SK-N-MC (cell line): Measurements from ENCODE around the gene DOCK8.
A peak's percentile ranks its signal among the peaks of the same experiment; 100 is the strongest.
"Not testable (repeated sequence)": the region's sequence is repeated elsewhere in the genome, so short reads cannot be mapped to it uniquely, and the experiment has no call there.

Experiments used
- DNase-seq: peaks from one replicate; pipeline ENCODE4 v3.0.0-alpha.2; 2011; ENCODE audit warnings: low read depth, low spot score
- H3K27ac ChIP-seq: fragments of 200-600 bp; sonication (generic); 2 replicates; pipeline ENCODE4 v1.5.1; 2016; ENCODE audit warnings: mixed run types
- H3K36me3 ChIP-seq: fragments of 200-600 bp; sonication (generic); 2 replicates; pipeline ENCODE4 v1.6.1; 2017; ENCODE audit warnings: antibody characterized with exemption, low read length, mixed read lengths; ENCODE audit not compliant: insufficient read depth
- H3K4me3 ChIP-seq: fragments of 200-600 bp; sonication (generic); 2 replicates; pipeline ENCODE4 v1.5.1; 2016
- H3K9ac ChIP-seq: fragments of 200-600 bp; sonication (generic); 2 replicates; pipeline ENCODE4 v1.8.0; 2017; ENCODE audit warnings: mixed run types, mixed read lengths; ENCODE audit not compliant: insufficient read length
- H3K9me3 ChIP-seq: fragments of 200-600 bp; sonication (generic); 2 replicates; pipeline ENCODE4 v1.6.1; 2017; ENCODE audit warnings: low read depth, mild to moderate bottlenecking, antibody characterized with exemption, low read length, moderate library complexity, mixed read lengths
- EZH2 ChIP-seq: fragments of 200-600 bp; sonication (generic); IDR thresholded peaks from one replicate; pipeline ENCODE4 v1.6.1; 2017; ENCODE audit warnings: antibody characterized with exemption
- FOXP2 ChIP-seq: optimal IDR thresholded peaks from 2 replicates; pipeline ENCODE3; 2011; ENCODE audit warnings: mild to moderate bottlenecking, moderate library complexity; ENCODE audit not compliant: insufficient read depth; ENCODE audit errors: extremely low read length, control extremely low read depth
- POLR2AphosphoS5 ChIP-seq: IDR thresholded peaks from 2 replicates; pipeline ENCODE4 v1.6.1; 2012; ENCODE audit warnings: mild to moderate bottlenecking, low read depth, low read length, borderline replicate concordance

The DOCK8 gene

DNA sequence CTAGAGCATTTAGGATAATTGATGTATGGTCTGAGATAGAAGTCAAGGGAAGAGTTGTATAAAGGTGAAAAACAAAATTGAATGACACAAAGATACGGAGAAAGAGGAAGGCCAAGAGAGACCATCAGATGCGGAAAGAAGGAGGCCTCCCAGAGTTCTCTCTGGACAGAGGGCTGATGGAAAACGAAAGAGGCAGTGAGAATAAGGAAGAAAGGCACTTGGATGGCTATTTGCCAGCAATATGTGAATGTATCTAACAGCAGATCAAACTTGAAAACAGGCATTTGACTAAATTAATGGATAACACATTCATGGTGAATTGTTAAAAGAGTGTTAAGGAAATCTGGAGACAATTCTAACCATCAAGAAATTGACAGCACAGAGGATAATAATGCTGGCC is 2.4 kb upstream of the DOCK8 start:
- DNase-seq, result no peak
- no peak overlapping the region for H3K9ac ChIP-seq
- H3K27ac ChIP-seq, result no peak overlapping the region
- no peak overlapping the region for H3K4me3 ChIP-seq
- no peak for TF ChIP-seq POLR2AphosphoS5
- no peak for TF ChIP-seq EZH2
- TF ChIP-seq FOXP2, result no peak
- H3K36me3 ChIP-seq, result no peaks in the 10 kb centered on the region
- no peaks in the 10 kb centered on the region for H3K9me3 ChIP-seq

DNA sequence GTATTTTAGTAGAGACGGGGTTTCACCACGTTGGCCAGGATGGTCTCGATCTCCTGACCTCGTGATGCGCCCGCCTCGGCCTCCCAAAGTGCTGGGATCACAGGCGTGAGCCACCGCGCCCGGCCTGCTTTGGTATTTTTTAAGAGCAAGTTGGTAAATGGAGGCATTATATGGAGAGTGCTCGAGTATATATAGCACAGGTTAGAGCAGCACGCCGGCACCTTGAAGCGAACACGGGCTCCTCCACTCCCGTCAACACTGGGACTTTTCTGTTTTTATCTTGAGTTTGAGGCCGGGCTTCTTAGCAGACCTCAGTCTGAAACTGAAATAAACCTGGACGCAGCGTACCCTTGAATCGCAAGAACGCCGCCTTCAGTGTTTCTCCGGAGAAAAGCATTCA is 764 bp upstream of the DOCK8 start:
- not testable (repeated sequence) for H3K9me3 ChIP-seq, H3K9ac ChIP-seq, H3K4me3 ChIP-seq, H3K36me3 ChIP-seq, DNase-seq, H3K27ac ChIP-seq

DNA sequence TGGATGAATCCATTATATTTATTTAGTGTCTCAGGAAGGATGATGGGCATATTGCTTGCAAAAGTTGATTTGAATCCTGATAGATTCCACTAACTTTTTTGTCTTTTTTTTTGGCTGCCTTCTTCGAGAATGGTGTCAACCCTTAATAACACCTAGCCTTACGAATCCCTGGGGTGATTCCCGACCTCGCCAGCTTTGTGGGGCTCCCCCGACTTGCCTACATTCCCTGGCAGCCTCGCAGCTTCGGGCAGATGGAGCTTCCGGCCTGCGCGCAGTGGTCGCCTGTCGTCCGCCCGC is 366 bp upstream of the DOCK8 start:
- H3K36me3 ChIP-seq, result no peaks in the 10 kb centered on the region
- H3K9me3 ChIP-seq, result no peaks in the 10 kb centered on the region
- TF ChIP-seq POLR2AphosphoS5 (no peak), FOXP2 (no peak), EZH2 (peak; percentile 85)
- H3K4me3 ChIP-seq, result no peak overlapping the region
- H3K27ac ChIP-seq, result no peak overlapping the region
- no peak for DNase-seq
- H3K9ac ChIP-seq, result no peak overlapping the region

DNA sequence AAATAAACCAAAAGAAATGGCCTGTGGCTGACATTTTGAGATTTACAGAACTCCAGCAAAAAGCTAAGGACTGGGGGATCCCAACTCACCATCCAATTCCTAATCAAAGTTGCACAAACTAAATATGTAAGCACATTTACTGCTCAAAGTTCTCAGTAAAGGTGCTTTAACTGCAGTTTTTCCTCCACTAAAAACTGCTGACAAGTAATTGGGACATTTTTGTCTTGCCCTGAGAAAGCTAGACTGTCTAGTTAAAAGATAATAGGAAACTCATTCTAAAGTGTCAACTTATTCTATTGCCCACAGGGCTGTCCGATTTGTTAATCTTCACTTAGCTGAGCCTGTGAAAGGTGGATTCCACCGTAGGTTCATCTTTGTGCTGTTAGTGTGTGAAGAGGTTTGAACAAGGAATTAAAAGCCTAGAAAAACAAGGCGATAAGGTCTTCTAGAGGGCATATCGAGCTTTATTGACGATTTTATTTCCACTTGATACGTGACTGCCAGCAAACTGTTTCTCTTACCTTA is 1.0 kb downstream of the DOCK8 start:
- Histone ChIP-seq H3K36me3 (no peaks in the 10 kb centered on the region), H3K4me3 (no peak overlapping the region), H3K9ac (no peak overlapping the region), H3K27ac (no peak overlapping the region), H3K9me3 (no peaks in the 10 kb centered on the region)
- no peak for TF ChIP-seq EZH2
- no peak for TF ChIP-seq POLR2AphosphoS5
- no peak for TF ChIP-seq FOXP2
- no peak for DNase-seq

DNA sequence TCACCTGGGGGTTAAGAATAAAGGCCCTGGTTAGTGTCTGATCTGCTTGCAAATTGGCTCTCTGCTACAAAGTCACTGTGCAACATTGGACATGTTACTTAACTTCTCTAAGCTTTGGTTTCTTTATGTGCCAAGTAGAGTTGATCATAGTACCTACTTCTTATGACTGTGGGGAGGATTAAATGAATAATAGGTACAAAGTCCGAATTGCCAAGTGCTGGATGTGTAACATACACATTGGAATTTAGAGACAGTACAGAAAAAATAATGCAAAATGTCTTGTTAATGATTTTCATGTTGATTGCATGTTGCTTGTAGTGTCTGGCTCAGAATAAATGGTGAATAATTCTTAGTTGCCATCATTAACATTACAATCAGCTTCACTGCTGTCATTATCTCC is 2.2 kb downstream of the DOCK8 start:
- no peaks in the 10 kb centered on the region for H3K9me3 ChIP-seq
- TF ChIP-seq FOXP2 (no peak), POLR2AphosphoS5 (no peak), EZH2 (no peak)
- DNase-seq, result no peak
- H3K36me3 ChIP-seq, result no peaks in the 10 kb centered on the region
- H3K9ac ChIP-seq, result no peak overlapping the region
- no peak overlapping the region for H3K4me3 ChIP-seq
- H3K27ac ChIP-seq, result no peak overlapping the region

DNA sequence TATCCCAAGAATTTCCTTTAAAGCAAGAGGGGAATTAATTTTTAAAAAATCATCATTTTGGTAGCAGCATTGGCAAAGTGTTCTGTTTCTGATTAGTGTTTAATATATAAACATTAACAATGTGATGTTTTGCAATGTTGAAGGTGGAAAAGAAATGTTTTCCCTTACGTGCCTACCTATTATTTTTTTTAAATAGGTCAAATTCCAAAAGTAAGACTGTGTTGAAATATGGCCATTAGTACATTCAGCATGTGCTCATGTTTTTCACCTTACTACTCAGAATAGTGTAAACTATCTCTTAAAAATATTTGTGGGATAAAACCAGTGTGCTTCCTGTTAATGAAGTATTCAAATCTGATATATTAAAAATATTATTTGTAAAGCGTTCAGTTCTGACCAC is 3.3 kb downstream of the DOCK8 start:
- TF ChIP-seq POLR2AphosphoS5 (no peak), EZH2 (no peak), FOXP2 (no peak)
- Histone ChIP-seq H3K9me3 (no peaks in the 10 kb centered on the region), H3K27ac (no peak overlapping the region), H3K4me3 (no peak overlapping the region), H3K36me3 (no peaks in the 10 kb centered on the region), H3K9ac (no peak overlapping the region)
- DNase-seq, result no peak

DNA sequence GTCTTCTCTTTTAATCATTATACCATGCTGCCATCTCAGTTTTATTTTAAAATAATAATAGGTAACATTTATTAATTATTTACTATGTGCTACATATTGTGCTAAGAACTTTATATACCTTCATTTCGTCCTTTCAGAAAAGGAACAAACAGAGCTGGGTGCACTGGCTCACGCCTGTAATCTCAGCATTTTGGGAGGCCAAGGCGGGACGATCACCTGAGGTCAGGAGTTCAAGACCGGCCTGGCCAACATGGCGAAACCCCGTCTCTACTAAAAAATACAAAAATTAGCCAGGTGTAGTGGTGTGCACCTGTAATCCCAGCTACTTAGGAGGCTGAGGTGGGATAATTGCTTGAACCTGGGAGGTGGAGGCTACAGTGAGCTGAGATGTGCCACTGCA is 4.4 kb downstream of the DOCK8 start:
- not testable (repeated sequence) for H3K36me3 ChIP-seq, DNase-seq, H3K9me3 ChIP-seq, H3K27ac ChIP-seq, H3K9ac ChIP-seq, H3K4me3 ChIP-seq

DNA sequence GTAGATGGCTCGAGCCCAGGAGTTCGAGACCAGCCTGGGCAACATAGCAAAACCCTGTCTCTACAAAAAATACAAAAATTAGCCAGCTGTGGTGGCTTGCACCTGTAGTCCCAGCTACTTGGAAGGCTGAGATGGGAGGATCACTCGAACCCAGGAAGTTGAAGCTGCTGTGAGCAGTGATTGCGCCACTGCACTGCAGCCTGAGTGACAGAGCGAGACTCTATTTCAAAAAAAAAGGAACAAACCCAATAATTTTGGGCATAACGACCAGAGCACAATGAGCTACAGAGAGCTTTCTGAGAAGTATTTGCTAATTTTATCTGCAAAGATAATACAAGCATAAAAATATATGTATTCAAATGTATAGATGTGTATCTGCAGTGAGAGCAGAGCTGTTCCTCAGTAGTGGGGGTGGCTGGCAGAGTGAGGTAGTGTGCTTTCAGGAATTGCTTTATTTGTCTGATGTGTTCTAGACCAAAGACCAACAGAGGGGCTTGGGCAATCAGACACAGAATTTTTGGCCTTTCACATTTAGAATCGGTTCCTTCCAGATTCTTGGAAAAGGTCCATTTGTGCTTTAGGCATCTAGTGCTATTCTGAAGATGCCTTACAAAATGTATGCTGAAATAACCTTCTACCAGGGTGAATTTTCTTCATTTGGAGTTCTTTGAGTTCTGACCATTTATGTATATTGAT is 5.2 kb downstream of the DOCK8 start:
- Histone ChIP-seq H3K27ac (no peak overlapping the region), H3K9ac (no peak overlapping the region), H3K36me3 (no peaks in the 10 kb centered on the region), H3K9me3 (no peaks in the 10 kb centered on the region), H3K4me3 (no peak overlapping the region)
- TF ChIP-seq FOXP2 (no peak), POLR2AphosphoS5 (no peak), EZH2 (no peak)
- no peak for DNase-seq

DNA sequence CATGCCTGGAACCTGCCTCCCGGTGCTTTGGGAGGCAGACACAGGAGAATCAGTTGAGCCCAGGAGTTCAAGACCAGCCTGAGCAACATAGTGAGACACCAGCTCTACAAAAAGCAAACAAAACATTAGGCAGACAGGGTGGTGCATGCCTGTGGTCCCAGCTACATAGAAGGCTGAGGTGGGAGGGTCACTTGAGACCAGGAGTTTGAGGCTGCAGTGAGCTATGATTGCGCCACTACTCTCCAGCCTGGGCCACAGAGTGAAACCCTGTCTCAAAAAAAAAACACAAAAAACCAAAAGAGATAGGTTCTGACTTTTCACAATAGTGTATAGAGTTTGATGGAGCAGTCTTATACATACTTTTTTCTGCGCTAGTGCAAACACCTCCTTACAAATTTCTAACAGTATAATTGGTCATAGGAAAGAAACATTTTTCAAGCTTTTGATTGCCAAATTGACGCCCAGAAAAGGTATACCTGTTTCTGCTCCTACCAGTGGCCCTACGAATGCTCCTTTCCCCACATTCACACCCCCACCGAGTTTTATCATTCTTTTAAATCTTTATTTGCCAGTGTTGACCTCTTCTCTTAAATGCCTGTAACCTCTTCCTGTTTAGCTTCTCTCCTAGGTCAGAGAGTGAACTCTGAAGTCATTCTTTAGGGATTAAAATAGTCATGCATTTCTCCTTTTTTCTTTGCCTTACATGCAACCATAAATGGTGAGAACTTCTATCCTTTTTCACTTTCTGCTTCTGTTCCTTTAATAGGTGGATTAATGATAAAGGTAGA is 7.5 kb downstream of the DOCK8 start:
- H3K27ac ChIP-seq, result no peak overlapping the region

More for the DNA sequence above, 7.5 kb downstream of the DOCK8 start:
- H3K36me3 ChIP-seq, result no peaks in the 10 kb centered on the region
- no peak for TF ChIP-seq EZH2
- DNase-seq, result no peak
- H3K9ac ChIP-seq, result no peak overlapping the region
- no peak overlapping the region for H3K4me3 ChIP-seq
- no peaks in the 10 kb centered on the region for H3K9me3 ChIP-seq
